ENCODE measurements around the gene PM20D2.

Gene PM20D2

GRCh38 chr6:89200706-89201215 is 54.9 kb downstream of the PM20D2 start:
- Histone ChIP-seq H3K27ac (ENCODE audit: extremely low read depth, low read depth, low read length) (no peak overlapping the region), H3K9me3 (ENCODE audit: control insufficient read depth, insufficient read depth, low read depth, low read length) (no peaks in the 10 kb centered on the region), H3K36me3 (ENCODE audit: control insufficient read depth in 2 of 2, insufficient read depth in 1 of 2, low read length in 2 of 2) (no peaks in the 10 kb centered on the region), H3K4me1 (ENCODE audit: control insufficient read depth, insufficient read depth, low read length) (no peaks in the 10 kb centered on the region), H3K4me3 (ENCODE audit: low read depth, low read length) (no peak overlapping the region)
- ChIA-PET POLR2A (interaction anchor here (0.6 kb wide), 1 partner anchor 218 kb away, joined by 4 read pairs; no protein-coding TSS in a partner anchor), CTCF (interaction anchor here (0.7 to 1.1 kb wide), 2 partner anchors 34 to 79 kb away, joined by 3 to 4 read pairs; no protein-coding TSS in a partner anchor)
- TF ChIP-seq ZNF394 (tag by site-specific recombination; IDR thresholded peaks at IDR 0.05; ENCODE audit: borderline replicate concordance) (no peak), ZNF555 (tag by site-specific recombination; conservative IDR thresholded peaks at IDR 0.05) (no peak), ZFP37 (tag by site-specific recombination; IDR thresholded peaks at IDR 0.05) (no peak), ZBTB20 (tag by site-specific recombination; IDR thresholded peaks at IDR 0.05) (no peak), OSR2 (tag by site-specific recombination; IDR thresholded peaks at IDR 0.05) (no peak), ZNF677 (tag by site-specific recombination; IDR thresholded peaks at IDR 0.05) (no peak)

- Histone ChIP-seq H3K9me3 (ENCODE audit: control insufficient read depth, insufficient read depth, low read depth, low read length) (no peaks in the 10 kb centered on the region), H3K36me3 (ENCODE audit: control insufficient read depth in 2 of 2, insufficient read depth in 1 of 2, low read length in 2 of 2) (no peaks in the 10 kb centered on the region), H3K27ac (ENCODE audit: extremely low read depth, low read depth, low read length) (no peak overlapping the region), H3K4me3 (ENCODE audit: low read depth, low read length) (no peak overlapping the region), H3K4me1 (ENCODE audit: control insufficient read depth, insufficient read depth, low read length) (0 out of 2 replicates have a peak, but pooled peaks cover under 1% of the 10 kb centered on the region)
- POLR2A ChIA-PET = interaction anchor here (1.1 kb wide), 1 partner anchor 123 kb away, joined by 3 read pairs; the partner anchor contains the start of gene PNRC1
- CTCF ChIA-PET = interaction anchor here (1.7 kb wide), 1 partner anchor 221 kb away, joined by 5 read pairs; no protein-coding TSS in a partner anchor
- TF ChIP-seq ZNF302 (tag by site-specific recombination; IDR thresholded peaks at IDR 0.05; ENCODE audit: low read depth) = no peak
- TF ChIP-seq ZNF664 (tag by site-specific recombination; IDR thresholded peaks at IDR 0.05) = no peak
- TF ChIP-seq ZNF16 (tag by site-specific recombination; IDR thresholded peaks at IDR 0.05; ENCODE audit: low read depth) = no peak
- TF ChIP-seq ZNF558 (tag by site-specific recombination; IDR thresholded peaks at IDR 0.05) = no peak
- TF ChIP-seq ZBTB44 (tag by site-specific recombination; IDR thresholded peaks at IDR 0.05) = no peak
- no peak for TF ChIP-seq ZNF112 (tag by site-specific recombination; IDR thresholded peaks at IDR 0.05)
- TF ChIP-seq ZNF514 (tag by site-specific recombination; IDR thresholded peaks at IDR 0.05) = no peak
- no peak for TF ChIP-seq ZNF292 (tag by site-specific recombination; IDR thresholded peaks at IDR 0.05; ENCODE audit: borderline replicate concordance, low read depth)
- TF ChIP-seq MZF1 (tag by site-specific recombination; IDR thresholded peaks at IDR 0.05; ENCODE audit: borderline replicate concordance) = no peak
- no peak for TF ChIP-seq ATF2 (tag by site-specific recombination; IDR thresholded peaks at IDR 0.05; ENCODE audit: low read depth)
- TF ChIP-seq ZNF433 (tag by site-specific recombination; IDR thresholded peaks at IDR 0.05; ENCODE audit: low read depth) = no peak
- no peak for TF ChIP-seq ZNF629 (tag by site-specific recombination; IDR thresholded peaks at IDR 0.05)
- TF ChIP-seq PRDM6 (tag by site-specific recombination; IDR thresholded peaks at IDR 0.05) = no peak
- TF ChIP-seq ZNF645 (tag by site-specific recombination; IDR thresholded peaks at IDR 0.05) = no peak
- TF ChIP-seq ZFP69B (tag by site-specific recombination; IDR thresholded peaks at IDR 0.05) = no peak
- TF ChIP-seq ZBTB49 (tag by site-specific recombination; IDR thresholded peaks at IDR 0.05; ENCODE audit: low read depth) = no peak
- TF ChIP-seq ZNF658 (tag by site-specific recombination; IDR thresholded peaks at IDR 0.05) = no peak
These were observed 58.2 kb downstream of the PM20D2 start for GRCh38 chr6:89204096-89204495.
